RWPE1 (cell line): ENCODE measurements around the gene PTPRN2.

ENCODE experiments used
- CTCF ChIA-PET: fragments of 350-600 bp; sonication (Branson Sonifier 250); formaldehyde crosslinking; extraction: SDS; loops from one replicate; lab custom pipeline; 2021; lab: Yijun Ruan, JAX
- POLR2A ChIA-PET: fragments of 400-600 bp; formaldehyde crosslinking; extraction: SDS; loops from one replicate; lab custom pipeline; 2020; ENCODE audit warnings: antibody characterized with exemption; ENCODE audit not compliant: low non-redundant PET; lab: Yijun Ruan, JAX
- DNase-seq: peaks from one replicate; pipeline ENCODE4 v3.0.0; 2012; ENCODE audit warnings: low spot score
- H3K27ac ChIP-seq: fragments of 450-650 bp; 2 replicates; pipeline ENCODE4 v1.5.1; 2017
- CTCF ChIP-seq: fragments of 450-650 bp; conservative IDR thresholded peaks from 2 replicates; pipeline ENCODE4 v1.5.1; 2017; ENCODE audit warnings: low read depth, mild to moderate bottlenecking

The PTPRN2 gene

GRCh38 chr7:158324397-158325360 lies 262.9 kb downstream of the PTPRN2 start:
- ChIA-PET CTCF (interaction anchor here (1.0 kb wide), 1 partner anchor 269 kb away, joined by 4 read pairs; no protein-coding TSS in a partner anchor), POLR2A (no interaction called here)
- H3K27ac ChIP-seq: no peak overlapping the region
- no peak for DNase-seq
- TF ChIP-seq CTCF: no peak

- no peak overlapping the region for H3K27ac ChIP-seq
- ChIA-PET CTCF (no interaction called here), POLR2A (no interaction called here)
- no peak for DNase-seq
- no peak for TF ChIP-seq CTCF
Measured at GRCh38 chr7:158323741-158324396, 263.8 kb downstream of the PTPRN2 start.

- DNase-seq: no peak
- CTCF ChIA-PET: no interaction called here
- no peak overlapping the region for H3K27ac ChIP-seq
- TF ChIP-seq CTCF: no peak
- POLR2A ChIA-PET: no interaction called here
Measured at GRCh38 chr7:158322616-158323530, 264.8 kb downstream of the PTPRN2 start.

GRCh38 chr7:158321936-158322615 lies 265.5 kb downstream of the PTPRN2 start:
- DNase-seq: no peak

GRCh38 chr7:158321056-158321700 lies 266.4 kb downstream of the PTPRN2 start:
- DNase-seq: no peak
- TF ChIP-seq CTCF: no peak
- POLR2A ChIA-PET: no interaction called here
- no peak overlapping the region for H3K27ac ChIP-seq
- CTCF ChIA-PET: interaction anchor here (0.7 kb wide), 1 partner anchor 61 kb away, joined by 3 read pairs; no protein-coding TSS in a partner anchor

More at GRCh38 chr7:158321936-158322615, 265.5 kb downstream of the PTPRN2 start:
- H3K27ac ChIP-seq: no peak overlapping the region
- ChIA-PET POLR2A (no interaction called here), CTCF (no interaction called here)
- no peak for TF ChIP-seq CTCF
